Stimulated activated CD4-positive, alpha-beta T cell treated with anti-CD3 and anti-CD28 coated beads, Interleukin-1b, Interleukin-23, amount 100 ng/mL, for 1 hour (primary cell): ENCODE data around the gene LARP4B.

Source experiments
- DNase-seq, 2 donors: peaks; one replicate each; pipeline ENCODE4 v3.0.0-alpha.2; 2020; ENCODE audit warnings: low read depth in 2 of 2

LARP4B gene

GRCh38 chr10:828191-828590, 103.3 kb downstream of the LARP4B start:
- DNase-seq: no peak

- no peak for DNase-seq
Observed at GRCh38 chr10:824946-825345, 106.6 kb downstream of the LARP4B start.

- no peak for DNase-seq
Observed at GRCh38 chr10:824497-824896, 107.0 kb downstream of the LARP4B start.

GRCh38 chr10:822661-823367, 108.7 kb downstream of the LARP4B start:
- no peak for DNase-seq

GRCh38 chr10:822197-822596, 109.3 kb downstream of the LARP4B start:
- DNase-seq: no peak

GRCh38 chr10:821322-821721, 110.2 kb downstream of the LARP4B start:
- no peak for DNase-seq

- DNase-seq: no peak
Observed at GRCh38 chr10:819816-820215, 111.7 kb downstream of the LARP4B start.

- no peak for DNase-seq
Observed at GRCh38 chr10:819326-819725, 112.2 kb downstream of the LARP4B start.

GRCh38 chr10:818526-819220, 112.8 kb downstream of the LARP4B start:
- DNase-seq: no peak

- DNase-seq: no peak
Observed at GRCh38 chr10:818010-818409, 113.5 kb downstream of the LARP4B start.

GRCh38 chr10:817371-817770, 114.1 kb downstream of the LARP4B start:
- DNase-seq: no peak

GRCh38 chr10:816958-817357, 114.5 kb downstream of the LARP4B start:
- DNase-seq: no peak

GRCh38 chr10:816091-816477, 115.4 kb downstream of the LARP4B start:
- no peak for DNase-seq

- DNase-seq: no peak
Observed at GRCh38 chr10:815338-816090, 116.0 kb downstream of the LARP4B start.

GRCh38 chr10:814536-815302, 116.8 kb downstream of the LARP4B start:
- no peak for DNase-seq

GRCh38 chr10:813286-813685, 118.2 kb downstream of the LARP4B start:
- no peak for DNase-seq

GRCh38 chr10:812787-813186, 118.7 kb downstream of the LARP4B start:
- DNase-seq: no peak

- no peak for DNase-seq
Observed at GRCh38 chr10:811379-812175, 119.9 kb downstream of the LARP4B start.

GRCh38 chr10:810351-810846, 121.1 kb downstream of the LARP4B start:
- no peak for DNase-seq

GRCh38 chr10:809671-810350, 121.7 kb downstream of the LARP4B start:
- no peak for DNase-seq
